Mucosa of rectum (tissue), 2 donors: ENCODE measurements around the gene PHEX.

Source experiments
- H3K27ac ChIP-seq, 2 donors: one replicate each; pipeline ENCODE4 v1.7.0; 2013; ENCODE audit warnings: inconsistent platforms in 2 of 2, low read depth in 2 of 2, low read length in 2 of 2
- H3K27me3 ChIP-seq, 2 donors: one replicate each; pipeline ENCODE4 v1.7.0; 2013; ENCODE audit warnings: low read length in 2 of 2; ENCODE audit not compliant: control insufficient read depth in 2 of 2, insufficient read depth in 2 of 2
- H3K36me3 ChIP-seq, 2 donors: one replicate each; pipeline ENCODE4 v1.7.0; 2013; ENCODE audit warnings: low read length in 2 of 2; ENCODE audit not compliant: control insufficient read depth in 2 of 2, insufficient read depth in 2 of 2
- H3K4me1 ChIP-seq, 2 donors: one replicate each; pipeline ENCODE4 v1.7.0; 2013; ENCODE audit warnings: low read length in 2 of 2, mild to moderate bottlenecking in 1 of 2; ENCODE audit not compliant: control insufficient read depth in 2 of 2, insufficient read depth in 2 of 2
- H3K4me3 ChIP-seq, 2 donors: one replicate each; pipeline ENCODE4 v1.7.0; 2013; ENCODE audit warnings: low read length in 2 of 2
- H3K9ac ChIP-seq, 2 donors: one replicate each; pipeline ENCODE4 v1.7.0; 2013; ENCODE audit warnings: low read length in 2 of 2, low read depth in 1 of 2, mild to moderate bottlenecking in 1 of 2
- H3K9me3 ChIP-seq, 2 donors: one replicate each; pipeline ENCODE4 v1.7.0; 2013; ENCODE audit warnings: low read length in 2 of 2; ENCODE audit not compliant: control insufficient read depth in 2 of 2
- donor health status: healthy.
- donor health status: Normal muscosa, but diverticular disease.

The PHEX gene

DNA sequence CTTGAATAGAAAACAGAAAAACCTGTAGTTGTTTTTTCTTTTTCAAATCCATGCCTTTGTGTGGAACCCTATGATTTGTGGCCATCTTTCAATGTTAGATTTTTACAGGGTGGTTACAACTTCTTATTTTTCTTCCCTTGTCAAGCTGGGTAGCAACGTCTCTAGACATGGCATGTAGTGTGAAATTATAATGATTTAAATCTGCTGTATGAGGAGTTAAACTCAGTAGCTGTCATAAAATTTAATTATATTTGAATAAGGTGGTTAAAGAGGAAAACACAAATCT, 162.5 kb downstream of the PHEX start:
- Histone ChIP-seq H3K27ac (no peak overlapping the region), H3K4me1 (no peaks in the 10 kb centered on the region), H3K27me3 (no peaks in the 10 kb centered on the region), H3K9ac (no peak overlapping the region), H3K9me3 (no peaks in the 10 kb centered on the region), H3K4me3 (no peak overlapping the region), H3K36me3 (no peaks in the 10 kb centered on the region)

DNA sequence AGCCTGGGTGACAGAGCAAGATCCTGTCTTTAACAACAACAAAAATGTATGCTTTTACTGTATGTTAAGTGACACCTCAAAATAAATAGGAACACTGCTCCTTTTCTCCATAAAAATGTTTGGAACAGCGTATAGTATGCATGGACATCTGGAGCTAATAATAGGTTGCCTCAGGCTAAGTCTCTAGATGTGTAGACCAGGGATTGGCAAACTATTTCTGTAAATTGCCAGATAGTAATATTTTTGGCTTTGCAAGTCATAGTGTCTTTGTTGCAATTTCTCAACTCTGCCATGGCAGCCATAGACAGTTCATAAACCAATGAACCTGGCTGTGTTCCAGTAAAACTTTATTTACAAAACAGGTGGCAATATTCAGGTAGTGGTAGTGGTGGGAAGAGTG, 164.0 kb downstream of the PHEX start:
- Histone ChIP-seq H3K36me3 (no peaks in the 10 kb centered on the region), H3K9ac (no peak overlapping the region), H3K4me1 (no peaks in the 10 kb centered on the region), H3K27ac (no peak overlapping the region), H3K4me3 (no peak overlapping the region), H3K27me3 (no peaks in the 10 kb centered on the region), H3K9me3 (no peaks in the 10 kb centered on the region)

DNA sequence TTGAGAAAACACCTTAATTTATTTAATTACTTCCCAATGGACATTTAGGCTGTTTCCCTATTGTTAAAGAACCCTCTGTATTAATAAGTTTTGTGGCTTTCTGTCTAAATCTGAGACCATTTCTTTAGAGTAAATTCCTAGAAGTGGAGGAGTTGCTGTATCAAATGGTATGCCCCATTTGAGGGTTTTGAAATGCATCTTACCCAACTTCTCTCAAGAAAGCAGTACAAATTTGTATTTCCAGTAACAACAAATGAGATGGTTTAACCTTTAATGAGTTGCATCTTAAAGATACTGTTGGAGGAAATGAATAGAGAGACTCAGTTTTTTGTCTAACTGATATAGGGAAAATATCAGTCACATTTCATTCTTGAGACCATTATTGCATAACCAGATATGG, 170.1 kb downstream of the PHEX start:
- Histone ChIP-seq H3K9me3 (no peaks in the 10 kb centered on the region), H3K9ac (no peak overlapping the region), H3K4me1 (no peaks in the 10 kb centered on the region), H3K4me3 (no peak overlapping the region), H3K27ac (no peak overlapping the region), H3K36me3 (no peaks in the 10 kb centered on the region), H3K27me3 (peaks cover 0 to 2% of the 10 kb centered on the region in 2 donors)

DNA sequence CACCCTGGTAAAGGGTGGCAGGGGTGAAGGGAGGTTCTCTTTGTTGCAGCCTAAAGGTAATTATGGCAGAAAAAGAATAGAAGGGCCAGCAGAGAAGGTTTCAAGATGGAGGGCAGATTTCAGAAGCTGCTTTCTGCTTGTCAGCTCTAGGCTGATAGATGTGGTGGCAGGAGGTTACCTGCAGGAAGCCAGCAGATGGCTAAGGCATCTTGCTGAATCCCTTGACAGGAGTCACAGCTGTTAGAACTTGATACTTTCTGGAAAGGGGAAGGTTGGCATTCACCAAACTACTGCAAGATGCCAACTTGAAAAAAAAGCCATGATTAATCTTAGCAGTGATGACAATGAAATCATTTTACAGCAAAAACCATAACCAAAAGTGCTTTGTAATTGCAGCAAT, 171.1 kb downstream of the PHEX start:
- no peaks in the 10 kb centered on the region for H3K36me3 ChIP-seq
- H3K27me3 ChIP-seq, result peaks cover 0 to 2% of the 10 kb centered on the region in 2 donors
- H3K9ac ChIP-seq, result no peak overlapping the region

GRCh38 chrX:22206781-22207180, 174.7 kb downstream of the PHEX start:
- Histone ChIP-seq H3K4me1 (no peaks in the 10 kb centered on the region), H3K4me3 (no peak overlapping the region), H3K9ac (no peak overlapping the region), H3K9me3 (no peaks in the 10 kb centered on the region), H3K27ac (no peak overlapping the region), H3K36me3 (no peaks in the 10 kb centered on the region), H3K27me3 (peaks cover 0 to 2% of the 10 kb centered on the region in 2 donors)

More for the DNA sequence above, 171.1 kb downstream of the PHEX start:
- Histone ChIP-seq H3K9me3 (no peaks in the 10 kb centered on the region), H3K27ac (no peak overlapping the region), H3K4me3 (no peak overlapping the region), H3K4me1 (no peaks in the 10 kb centered on the region)

DNA sequence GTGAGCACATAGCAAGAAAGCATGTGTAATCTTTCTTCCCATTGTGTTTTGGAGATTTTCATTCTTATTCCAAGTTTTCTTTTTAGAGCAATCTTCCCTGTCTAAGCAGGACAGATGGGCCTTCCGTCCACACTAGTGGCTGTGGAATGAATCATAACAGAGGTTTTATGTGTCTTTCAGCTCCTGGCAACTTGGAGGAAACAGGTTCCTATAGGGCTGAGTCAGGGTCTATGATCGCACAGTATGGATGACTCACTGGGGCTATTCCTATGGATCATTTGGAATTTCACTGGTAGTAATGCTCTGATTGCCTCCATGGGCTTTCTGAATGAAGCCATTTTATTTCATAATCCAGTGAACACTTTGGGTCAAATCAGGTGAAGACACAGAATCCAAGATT, 188.8 kb downstream of the PHEX start:
- Histone ChIP-seq H3K36me3 (no peaks in the 10 kb centered on the region), H3K4me3 (no peak overlapping the region), H3K4me1 (no peaks in the 10 kb centered on the region), H3K27me3 (no peaks in the 10 kb centered on the region), H3K9me3 (no peaks in the 10 kb centered on the region), H3K9ac (no peak overlapping the region), H3K27ac (no peak overlapping the region)

DNA sequence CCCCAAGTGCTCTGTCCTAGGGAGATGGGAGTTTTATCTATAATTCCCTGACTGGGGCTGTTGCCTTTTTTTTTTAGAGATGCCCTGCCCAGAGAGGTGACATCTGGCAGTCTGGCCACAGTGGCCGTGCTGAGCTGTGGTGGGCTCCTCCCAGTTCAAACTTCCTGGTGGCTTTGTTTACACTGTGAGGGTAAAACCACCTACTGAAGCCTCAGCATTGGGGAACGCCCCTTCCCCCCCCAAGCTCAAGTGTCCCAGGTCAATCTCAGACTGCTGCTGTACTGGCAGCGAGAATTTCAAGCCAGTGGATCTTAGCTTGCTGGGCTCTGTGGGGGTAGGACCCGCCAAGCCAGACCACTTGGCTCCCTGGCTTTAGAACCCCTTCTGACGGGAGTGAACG, 202.3 kb downstream of the PHEX start:
- Histone ChIP-seq H3K36me3 (no peaks in the 10 kb centered on the region), H3K4me1 (no peaks in the 10 kb centered on the region), H3K4me3 (no peak overlapping the region), H3K27me3 (peaks cover 0 to 2% of the 10 kb centered on the region in 2 donors), H3K27ac (no peak overlapping the region), H3K9me3 (no peaks in the 10 kb centered on the region), H3K9ac (no peak overlapping the region)

GRCh38 chrX:22237479-22237878, 205.4 kb downstream of the PHEX start:
- Histone ChIP-seq H3K36me3 (no peaks in the 10 kb centered on the region), H3K27ac (no peak overlapping the region), H3K27me3 (peaks cover 0 to 2% of the 10 kb centered on the region in 2 donors), H3K9me3 (no peaks in the 10 kb centered on the region), H3K9ac (no peak overlapping the region), H3K4me1 (no peaks in the 10 kb centered on the region), H3K4me3 (no peak overlapping the region)

GRCh38 chrX:22246620-22247019, 214.5 kb downstream of the PHEX start:
- H3K9me3 ChIP-seq, result no peaks in the 10 kb centered on the region
- no peaks in the 10 kb centered on the region for H3K4me1 ChIP-seq
- H3K27me3 ChIP-seq, result no peaks in the 10 kb centered on the region
- no peak overlapping the region for H3K27ac ChIP-seq
- no peak overlapping the region for H3K4me3 ChIP-seq
- H3K36me3 ChIP-seq, result no peaks in the 10 kb centered on the region
- no peak overlapping the region for H3K9ac ChIP-seq

GRCh38 chrX:22247169-22247568, 215.0 kb downstream of the PHEX start:
- no peak overlapping the region for H3K27ac ChIP-seq
- H3K27me3 ChIP-seq, result no peaks in the 10 kb centered on the region
- no peak overlapping the region for H3K4me3 ChIP-seq
- no peak overlapping the region for H3K9ac ChIP-seq
- no peaks in the 10 kb centered on the region for H3K4me1 ChIP-seq
- H3K9me3 ChIP-seq, result no peaks in the 10 kb centered on the region
- H3K36me3 ChIP-seq, result no peaks in the 10 kb centered on the region

- no peaks in the 10 kb centered on the region for H3K9me3 ChIP-seq
- no peak overlapping the region for H3K9ac ChIP-seq
- no peaks in the 10 kb centered on the region for H3K4me1 ChIP-seq
- H3K36me3 ChIP-seq, result no peaks in the 10 kb centered on the region
- no peaks in the 10 kb centered on the region for H3K27me3 ChIP-seq
- H3K4me3 ChIP-seq, result no peak overlapping the region
- H3K27ac ChIP-seq, result no peak overlapping the region
Measured at GRCh38 chrX:22248401-22248800, 216.3 kb downstream of the PHEX start.
